GM12864 (cell line): ENCODE measurements around the gene SUN1.

Source experiments
- DNase-seq: peaks from one replicate; pipeline ENCODE4 v3.0.0-alpha.2; 2011; ENCODE audit warnings: low read depth
- H3K4me3 ChIP-seq: 2 replicates; pipeline ENCODE4 v1.5.1; 2011; ENCODE audit warnings: mild to moderate bottlenecking, low read depth, low read length, control low read depth
- TF ChIP-seq, protein P1 (sequence below): IDR thresholded peaks from 2 replicates; pipeline ENCODE4 v1.5.1; 2011; ENCODE audit warnings: low read depth, mild to moderate bottlenecking, moderate library complexity, low read length, control low read depth, inconsistent platforms; ENCODE audit errors: missing control alignments

Gene SUN1

DNA sequence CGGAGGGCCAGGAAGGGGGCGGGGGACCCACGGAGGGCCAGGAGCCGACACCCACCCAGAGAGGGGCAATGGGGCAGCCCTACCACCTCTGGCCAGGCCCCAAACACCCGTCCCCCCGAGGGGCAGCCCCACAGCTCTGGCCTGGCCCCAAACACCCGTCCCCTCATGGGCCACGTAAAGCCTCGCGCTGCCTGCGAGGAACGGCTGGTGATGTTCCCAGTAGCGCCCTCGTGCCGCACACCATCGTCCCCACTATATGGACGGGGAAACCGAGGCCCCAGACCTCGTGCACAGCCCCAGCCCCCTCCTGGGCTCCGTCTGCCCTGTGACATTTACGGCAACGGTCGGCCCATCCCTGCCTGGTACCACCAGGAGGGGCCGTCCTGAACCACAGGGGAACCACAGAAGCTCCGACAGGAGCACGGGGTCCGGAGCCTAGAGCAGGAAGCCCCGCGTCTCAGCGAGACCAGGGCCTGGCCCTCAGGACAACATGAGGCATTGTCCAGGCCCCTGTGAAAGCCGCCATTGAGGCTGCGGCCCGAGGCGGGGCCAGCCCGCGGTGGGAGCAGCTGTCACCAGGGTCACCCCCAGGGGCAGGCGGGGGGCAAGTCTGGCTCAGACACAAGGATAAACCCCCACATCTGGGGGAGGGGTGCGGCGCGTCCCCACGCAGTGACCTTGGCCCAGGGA lies 79.7 kb downstream of the SUN1 start:
- no peak for DNase-seq
- H3K4me3 ChIP-seq = no peak overlapping the region
- TF ChIP-seq, protein P1, sequence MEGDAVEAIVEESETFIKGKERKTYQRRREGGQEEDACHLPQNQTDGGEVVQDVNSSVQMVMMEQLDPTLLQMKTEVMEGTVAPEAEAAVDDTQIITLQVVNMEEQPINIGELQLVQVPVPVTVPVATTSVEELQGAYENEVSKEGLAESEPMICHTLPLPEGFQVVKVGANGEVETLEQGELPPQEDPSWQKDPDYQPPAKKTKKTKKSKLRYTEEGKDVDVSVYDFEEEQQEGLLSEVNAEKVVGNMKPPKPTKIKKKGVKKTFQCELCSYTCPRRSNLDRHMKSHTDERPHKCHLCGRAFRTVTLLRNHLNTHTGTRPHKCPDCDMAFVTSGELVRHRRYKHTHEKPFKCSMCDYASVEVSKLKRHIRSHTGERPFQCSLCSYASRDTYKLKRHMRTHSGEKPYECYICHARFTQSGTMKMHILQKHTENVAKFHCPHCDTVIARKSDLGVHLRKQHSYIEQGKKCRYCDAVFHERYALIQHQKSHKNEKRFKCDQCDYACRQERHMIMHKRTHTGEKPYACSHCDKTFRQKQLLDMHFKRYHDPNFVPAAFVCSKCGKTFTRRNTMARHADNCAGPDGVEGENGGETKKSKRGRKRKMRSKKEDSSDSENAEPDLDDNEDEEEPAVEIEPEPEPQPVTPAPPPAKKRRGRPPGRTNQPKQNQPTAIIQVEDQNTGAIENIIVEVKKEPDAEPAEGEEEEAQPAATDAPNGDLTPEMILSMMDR = no peak

DNA sequence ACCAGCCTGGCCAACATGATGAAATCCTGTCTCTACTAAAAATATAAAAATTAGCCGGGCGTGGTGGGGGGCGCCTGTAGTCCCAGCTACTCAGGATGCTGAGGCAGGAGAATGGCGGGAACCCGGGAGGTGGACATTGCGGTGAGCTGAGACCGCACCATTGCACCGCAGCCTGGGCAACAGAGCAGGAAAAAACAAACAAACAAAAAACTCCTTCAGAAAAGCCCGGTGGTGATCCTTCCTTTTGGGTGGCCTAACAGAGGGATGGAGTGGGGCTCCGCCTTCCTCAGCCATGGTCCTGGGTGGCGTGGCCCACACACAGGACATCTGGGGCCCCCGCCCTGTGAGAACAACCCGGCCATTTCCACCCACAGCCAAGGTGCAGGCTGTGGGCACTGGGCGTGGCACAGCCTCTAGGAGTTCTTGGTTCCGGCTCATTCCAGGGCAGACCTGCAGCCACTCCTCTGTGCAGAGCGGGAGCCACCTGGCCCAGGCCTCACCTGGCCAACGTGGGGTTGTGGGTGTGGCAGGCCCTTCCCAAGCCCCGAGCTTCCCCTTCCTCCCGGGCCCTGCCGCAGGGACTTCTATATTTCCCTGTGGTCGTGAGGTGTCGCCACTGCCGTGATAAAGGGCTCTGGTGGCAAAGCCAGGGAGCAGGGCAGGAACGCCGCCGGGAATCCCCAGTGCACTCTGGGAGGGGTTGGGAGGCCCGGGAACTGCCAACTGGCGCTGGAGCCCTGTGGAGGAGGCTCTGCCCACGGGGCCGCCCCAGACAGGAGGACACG lies 81.7 kb downstream of the SUN1 start:
- DNase-seq = no peak
- H3K4me3 ChIP-seq = no peak overlapping the region

DNA sequence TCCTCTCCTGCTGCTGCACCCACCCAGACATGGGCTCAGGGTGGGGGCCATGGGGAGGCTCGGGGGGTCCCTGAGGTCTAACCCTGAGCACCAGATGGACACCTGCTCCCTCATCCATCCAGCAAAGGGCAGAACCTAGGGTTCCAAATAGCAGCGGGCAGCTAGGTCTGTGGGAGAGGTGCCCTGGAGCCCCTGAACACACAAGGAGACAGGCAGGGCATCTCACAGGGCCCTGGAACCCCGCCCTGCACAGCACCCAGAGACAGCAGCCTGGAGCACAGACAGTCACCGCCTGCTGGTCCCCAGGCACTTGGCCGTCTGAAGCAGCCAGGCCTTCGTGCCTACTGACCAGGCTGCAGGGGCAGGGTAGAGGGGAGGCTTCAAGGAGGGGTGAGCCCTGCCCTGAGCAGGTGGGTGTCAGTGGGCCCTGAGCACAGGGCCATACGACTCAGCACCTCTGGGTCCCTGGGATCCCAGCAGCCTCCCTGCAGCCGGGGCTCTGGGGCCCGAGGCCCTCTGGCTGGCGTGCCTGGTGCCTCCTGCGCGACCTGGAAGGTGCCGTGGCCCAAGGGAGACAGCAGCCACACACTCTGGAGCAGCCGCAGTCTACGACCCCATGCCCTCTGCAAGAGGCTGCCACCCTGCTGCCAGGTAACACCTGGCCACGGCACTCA lies 82.4 kb downstream of the SUN1 start:
- DNase-seq = no peak
- H3K4me3 ChIP-seq = no peak overlapping the region
- TF ChIP-seq, protein P1 = no peak

More for the DNA sequence above, 81.7 kb downstream of the SUN1 start:
- TF ChIP-seq, protein P1 = no peak

DNA sequence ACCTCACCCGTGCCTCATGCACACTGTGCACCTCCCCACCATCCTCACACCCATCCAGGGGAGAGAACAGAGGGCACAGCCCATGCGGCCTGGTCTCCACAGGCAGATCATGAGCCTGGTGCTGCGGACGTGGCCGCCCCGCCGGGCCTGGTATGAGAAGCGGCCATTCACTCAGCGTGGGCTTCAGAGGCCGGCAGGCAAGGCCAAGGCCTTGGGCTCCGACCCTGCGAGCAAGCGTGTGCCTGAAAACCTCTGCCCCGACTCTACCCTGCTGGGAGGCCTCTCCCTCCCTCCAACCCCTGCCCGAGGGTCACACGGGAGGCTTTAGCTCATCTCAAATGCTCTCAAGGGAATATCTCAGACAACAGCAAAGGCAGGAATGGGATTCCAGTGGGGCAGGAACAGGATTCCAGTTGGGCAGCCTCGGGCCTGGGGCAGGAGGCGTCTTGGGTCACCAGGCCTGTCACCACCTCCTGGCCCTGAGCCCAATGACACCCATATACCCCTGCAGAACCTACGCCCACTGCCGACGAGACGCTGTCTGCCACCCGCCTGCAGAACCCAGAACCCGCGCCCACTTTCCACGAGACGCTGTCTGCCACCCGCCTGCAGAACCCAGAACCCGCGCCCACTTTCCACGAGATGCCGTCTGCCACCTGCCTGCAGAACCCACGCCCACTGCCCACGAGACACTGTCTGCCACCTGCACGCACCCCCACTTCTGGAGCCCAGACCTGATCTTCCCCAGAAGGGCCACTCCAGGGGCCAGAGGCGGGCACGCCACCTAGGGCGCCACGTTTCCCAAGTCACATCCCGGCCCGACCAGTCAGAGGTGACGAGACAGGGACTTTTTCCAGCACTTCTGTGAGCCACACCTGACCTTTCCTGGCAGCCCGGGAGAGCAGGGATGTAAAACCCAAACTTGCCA lies 83.3 kb downstream of the SUN1 start:
- TF ChIP-seq, protein P1 = no peak
- no peak for DNase-seq

DNA sequence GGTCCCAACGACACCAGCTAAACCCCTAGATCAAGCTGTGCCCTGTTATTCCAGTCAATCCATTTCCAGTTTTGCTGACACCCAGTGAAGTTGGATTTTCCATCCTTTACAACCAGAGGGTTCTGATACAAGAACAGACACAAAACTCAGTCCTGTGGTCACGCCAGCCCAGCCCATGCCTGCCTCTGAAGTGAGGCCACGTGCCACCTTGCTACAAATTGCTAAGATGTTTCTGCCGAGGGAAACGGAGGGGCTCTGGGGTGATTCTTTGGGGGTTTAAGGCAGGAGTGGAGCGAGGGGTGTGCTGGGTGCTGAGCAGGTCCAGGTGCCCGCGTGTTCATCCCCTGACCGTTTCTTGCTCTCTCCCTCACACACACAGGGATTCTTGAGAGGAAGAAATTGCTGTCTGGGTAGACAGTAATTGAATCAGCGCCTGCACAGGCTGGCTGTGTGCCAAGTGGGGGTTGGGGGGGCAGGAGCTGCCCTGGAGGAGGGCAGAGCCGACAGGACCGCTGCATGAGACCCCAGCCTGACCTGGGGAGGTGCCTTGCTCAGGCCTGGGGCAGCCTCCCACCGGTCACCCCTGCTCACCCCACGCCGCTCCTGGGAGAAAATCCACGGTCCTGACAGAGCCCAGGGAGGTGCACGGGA lies 84.1 kb downstream of the SUN1 start:
- TF ChIP-seq, protein P1 = no peak
- no peak for DNase-seq
- H3K4me3 ChIP-seq = no peak overlapping the region

More for the DNA sequence above, 83.3 kb downstream of the SUN1 start:
- H3K4me3 ChIP-seq = no peak overlapping the region
